ENCODE data around the gene ZNF597. TPM values are rescaled to one million over a fixed set of nuclear protein-coding genes. Genes with fewer than 3 reads are reported as not detected.

Gene ZNF597
- total RNA-seq, 1 experiment from 2014 or later: 3.5 TPM

- no peak for TF ChIP-seq CTCF (conservative IDR thresholded peaks at IDR 0.05)
- H2BK5ac ChIP-seq (ENCODE audit: insufficient read length, low read length): no peak overlapping the region
Observed at GRCh38 chr16:3458278-3458851, 15.1 kb upstream of the ZNF597 start.

More at GRCh38 chr16:3458278-3458851, 15.1 kb upstream of the ZNF597 start:
- Histone ChIP-seq H4K5ac (ENCODE audit: insufficient read length, low read depth, low read length) (no peak overlapping the region), H3K23ac (ENCODE audit: insufficient read length, low read depth, low read length) (no peak overlapping the region), H3K4ac (ENCODE audit: low read depth, low read length) (no peak overlapping the region), H3K9ac (ENCODE audit: extremely low read depth, insufficient read length, low read length) (peak overlapping the region; percentile 86), H3K27me3 (ENCODE audit: insufficient read depth, low read length) (no peaks in the 10 kb centered on the region), H3K79me2 (ENCODE audit: insufficient read depth, low read length) (peaks cover 20% of the 10 kb centered on the region), H4K8ac (replicated peaks; ENCODE audit: insufficient read length, low read depth, low read length) (no peak overlapping the region), H4K91ac (ENCODE audit: insufficient read length, low read depth, low read length) (no peak overlapping the region), H3K14ac (ENCODE audit: insufficient read depth, low read length) (peak overlapping the region; percentile 96), H3K4me2 (ENCODE audit: insufficient read depth, insufficient read length, low read length) (peak overlapping the region; percentile 90), H2BK20ac (ENCODE audit: low read depth, low read length, poor library complexity, severe bottlenecking) (no peak overlapping the region), H3T11ph (ENCODE audit: low read length) (no peak overlapping the region), H2AFZ (ENCODE audit: low read length) (no peak overlapping the region), H3K27ac (ENCODE audit: insufficient read length, low read depth, low read length) (peak overlapping the region; percentile 34), H3K9me3 (ENCODE audit: control insufficient read depth, low read depth, low read length) (no peaks in the 10 kb centered on the region), H3K56ac (ENCODE audit: insufficient read length, low read depth, low read length) (no peak overlapping the region), H2BK12ac (ENCODE audit: insufficient read length, low read depth, low read length) (no peak overlapping the region), H3K4me1 (ENCODE audit: insufficient read depth, low read length) (peaks cover 8% of the 10 kb centered on the region; the same call in 1 of the 2 replicates), H4K20me1 (ENCODE audit: control insufficient read depth, insufficient read depth, insufficient read length) (no peaks in the 10 kb centered on the region), H3K79me1 (ENCODE audit: insufficient read depth, low read depth, low read length, poor library complexity, severe bottlenecking) (peaks cover 7% of the 10 kb centered on the region), H2BK120ac (ENCODE audit: low read depth, low read length, poor library complexity, severe bottlenecking) (no peak overlapping the region), H2BK15ac (ENCODE audit: low read depth, low read length) (no peak overlapping the region), H2AK5ac (ENCODE audit: insufficient read length, low read length) (no peak overlapping the region), H3K18ac (ENCODE audit: insufficient read length, low read depth, low read length) (peak overlapping the region; percentile 94), H3K23me2 (ENCODE audit: insufficient read length, low read depth, low read length, poor library complexity, severe bottlenecking) (peaks cover 8% of the 10 kb centered on the region)
- no peaks in the 10 kb centered on the region for H3K36me3 Mint-ChIP-seq (ENCODE audit: insufficient read depth in 1 of 3, low read depth in 3 of 3)
- no peak for DNase-seq
- H3K27ac Mint-ChIP-seq: peak overlapping the region; percentile 87 to 95 (median 94); a peak in 6 of 7 replicates
- no peaks in the 10 kb centered on the region for H3K9me3 Mint-ChIP-seq
- H3K4me1 Mint-ChIP-seq: peaks cover 35 to 38% of the 10 kb centered on the region in 2 experiments
- WGBS (ENCODE audit: extremely low coverage, insufficient read length, low lambda C conversion rate): no CpG with 5 or more reads among the region's 47 CpGs
- H3K27me3 Mint-ChIP-seq (ENCODE audit: low read depth): no peaks in the 10 kb centered on the region
- peak overlapping the region; percentile 92 to 96 for H3K4me3 Mint-ChIP-seq

All from H9 (cell line).